PC-9 (cell line): ENCODE results near the gene PTGER1. TPM values are rescaled to one million over a fixed set of nuclear protein-coding genes. Genes with fewer than 3 reads are reported as not detected.

Source experiments
- BruUV-seq: library from RNA; stranded (reverse); fragments of 400-500 nt; replicated peaks from 2 replicates; lab custom pipeline; 2021; lab: Mats Ljungman, UMichigan
- CTCF ChIA-PET: fragments of 300-600 bp; sonication (Branson Sonifier 250); formaldehyde crosslinking; loops from one replicate; lab custom pipeline; 2022; ENCODE audit warnings: antibody characterized with exemption; lab: Charles Lee
- POLR2A ChIA-PET: fragments of 300-600 bp; sonication (Branson Sonifier 250); formaldehyde crosslinking; loops from one replicate; lab custom pipeline; 2022; ENCODE audit warnings: antibody characterized with exemption; ENCODE audit not compliant: unreplicated experiment; lab: Charles Lee
- DNase-seq, 2 experiments: peaks; one replicate each; pipeline versions ENCODE4 v3.0.0 to v3.0.0-alpha.2; 2015 to 2022; ENCODE audit warnings: mixed read lengths in 1 of 2
- H2AFZ ChIP-seq: fragments of 200-600 bp; sonication (generic); 2 replicates; pipeline ENCODE4 v1.8.1; 2017; ENCODE audit warnings: antibody characterized with exemption
- H3F3A ChIP-seq: fragments of 200-600 bp; sonication (generic); 2 replicates; pipeline ENCODE4 v1.8.1; 2017; ENCODE audit warnings: antibody characterized with exemption, mild to moderate bottlenecking, low read depth; ENCODE audit not compliant: insufficient read depth
- H3K27ac ChIP-seq: fragments of 200-600 bp; sonication (generic); 2 replicates; pipeline ENCODE4 v1.6.1; 2016; ENCODE audit warnings: mixed run types
- H3K27me3 ChIP-seq: fragments of 200-600 bp; sonication (generic); 2 replicates; pipeline ENCODE4 v1.6.1; 2016; ENCODE audit warnings: low read depth, mixed run types; ENCODE audit not compliant: insufficient read depth
- H3K36me3 ChIP-seq: fragments of 200-600 bp; sonication (generic); 2 replicates; pipeline ENCODE4 v1.6.1; 2016; ENCODE audit warnings: low read depth, mixed run types
- H3K4me1 ChIP-seq: fragments of 200-600 bp; sonication (generic); replicated peaks from 2 replicates; pipeline ENCODE4 v1.6.1; 2016; ENCODE audit warnings: mixed run types; ENCODE audit not compliant: insufficient read depth
- H3K4me2 ChIP-seq: fragments of 200-600 bp; sonication (generic); 2 replicates; pipeline ENCODE4 v1.6.1; 2017; ENCODE audit warnings: mixed run types
- H3K4me3 ChIP-seq: fragments of 200-600 bp; sonication (generic); 2 replicates; pipeline ENCODE4 v1.6.1; 2016; ENCODE audit warnings: mixed run types
- H3K79me2 ChIP-seq: fragments of 200-600 bp; sonication (generic); 2 replicates; pipeline ENCODE4 v1.6.1; 2017; ENCODE audit warnings: low read depth, mixed run types
- H3K9me2 ChIP-seq: fragments of 200-600 bp; sonication (generic); 2 replicates; pipeline ENCODE4 v1.8.1; 2017; ENCODE audit warnings: mild to moderate bottlenecking; ENCODE audit not compliant: insufficient read depth
- H3K9me3 ChIP-seq: fragments of 200-600 bp; sonication (generic); 2 replicates; pipeline ENCODE4 v1.8.1; 2016; ENCODE audit warnings: low read depth; ENCODE audit not compliant: insufficient read depth
- H4K20me1 ChIP-seq: fragments of 200-600 bp; sonication (generic); 2 replicates; pipeline ENCODE4 v1.8.1; 2017; ENCODE audit not compliant: insufficient read depth
- EZH2 ChIP-seq: fragments of 200-600 bp; sonication (generic); IDR thresholded peaks from 2 replicates; pipeline ENCODE4 v1.8.0; 2017; ENCODE audit warnings: antibody characterized with exemption, low read depth
- intact Hi-C: fragments of 100-400 bp; cut with micrococcal nuclease; formaldehyde crosslinking; loops from one replicate; pipeline ENCODE4 v1.10.0; 2022; ENCODE audit not compliant: unreplicated experiment
- total RNA-seq: library from RNA; stranded (reverse); gene quantifications from 2 replicates; pipeline ENCODE4 v1.2.3, GENCODE V29; 2021
- TF ChIP-seq, protein P1 (sequence below): fragments of 200-600 bp; sonication (generic); conservative IDR thresholded peaks from 2 replicates; pipeline ENCODE4 v1.6.1; 2017; ENCODE audit warnings: mixed run types, antibody characterized with exemption, mild to moderate bottlenecking, moderate library complexity

PTGER1 gene
- total RNA-seq, 1 experiment from 2014 or later = 1.4 TPM

DNA sequence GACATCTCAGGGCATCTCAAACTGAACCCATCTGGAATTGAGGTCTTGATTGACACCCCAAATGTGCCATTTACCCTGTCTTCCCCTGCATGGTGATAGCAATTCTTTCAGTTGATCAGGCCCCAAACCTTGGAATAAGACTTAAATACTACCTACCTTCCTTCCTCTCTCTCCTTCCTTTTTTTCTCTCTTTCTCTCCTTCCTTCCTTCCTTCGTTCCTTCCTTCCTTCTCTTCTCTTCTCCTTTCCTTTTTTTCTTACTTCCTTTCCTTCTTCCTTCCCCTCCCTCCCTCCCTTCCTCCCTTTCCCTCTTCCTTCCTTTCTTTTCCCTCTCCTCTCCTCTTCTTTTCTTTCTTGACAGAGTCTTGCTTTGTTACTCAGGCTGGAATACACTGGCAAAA is 28.1 kb upstream of the PTGER1 start:
- Histone ChIP-seq H3K36me3 (no peaks in the 10 kb centered on the region), H3K27ac (peak overlapping the region; percentile 99), H3K4me1 (peaks cover 62% of the 10 kb centered on the region), H3K9me2 (no peaks in the 10 kb centered on the region), H4K20me1 (no peaks in the 10 kb centered on the region), H2AFZ (no peak overlapping the region), H3K4me2 (peak overlapping the region; percentile 66), H3K9me3 (no peaks in the 10 kb centered on the region), H3K27me3 (no peaks in the 10 kb centered on the region), H3F3A (peaks cover 63% of the 10 kb centered on the region), H3K4me3 (no peak overlapping the region; the same call in 1 of the 2 replicates), H3K79me2 (peaks cover 11% of the 10 kb centered on the region)
- intact Hi-C loops = no loop called here
- CTCF ChIA-PET = interaction anchor here (1.1 kb wide), 1 partner anchor 15 kb away, joined by 4 read pairs; the partner anchor contains the start of gene DNAJB1
- DNase-seq = no peak
- POLR2A ChIA-PET = no interaction called here
- BruUV-seq = no TSS peak
- TF ChIP-seq, protein P1, sequence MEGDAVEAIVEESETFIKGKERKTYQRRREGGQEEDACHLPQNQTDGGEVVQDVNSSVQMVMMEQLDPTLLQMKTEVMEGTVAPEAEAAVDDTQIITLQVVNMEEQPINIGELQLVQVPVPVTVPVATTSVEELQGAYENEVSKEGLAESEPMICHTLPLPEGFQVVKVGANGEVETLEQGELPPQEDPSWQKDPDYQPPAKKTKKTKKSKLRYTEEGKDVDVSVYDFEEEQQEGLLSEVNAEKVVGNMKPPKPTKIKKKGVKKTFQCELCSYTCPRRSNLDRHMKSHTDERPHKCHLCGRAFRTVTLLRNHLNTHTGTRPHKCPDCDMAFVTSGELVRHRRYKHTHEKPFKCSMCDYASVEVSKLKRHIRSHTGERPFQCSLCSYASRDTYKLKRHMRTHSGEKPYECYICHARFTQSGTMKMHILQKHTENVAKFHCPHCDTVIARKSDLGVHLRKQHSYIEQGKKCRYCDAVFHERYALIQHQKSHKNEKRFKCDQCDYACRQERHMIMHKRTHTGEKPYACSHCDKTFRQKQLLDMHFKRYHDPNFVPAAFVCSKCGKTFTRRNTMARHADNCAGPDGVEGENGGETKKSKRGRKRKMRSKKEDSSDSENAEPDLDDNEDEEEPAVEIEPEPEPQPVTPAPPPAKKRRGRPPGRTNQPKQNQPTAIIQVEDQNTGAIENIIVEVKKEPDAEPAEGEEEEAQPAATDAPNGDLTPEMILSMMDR = no peak
- TF ChIP-seq EZH2 = no peak

DNA sequence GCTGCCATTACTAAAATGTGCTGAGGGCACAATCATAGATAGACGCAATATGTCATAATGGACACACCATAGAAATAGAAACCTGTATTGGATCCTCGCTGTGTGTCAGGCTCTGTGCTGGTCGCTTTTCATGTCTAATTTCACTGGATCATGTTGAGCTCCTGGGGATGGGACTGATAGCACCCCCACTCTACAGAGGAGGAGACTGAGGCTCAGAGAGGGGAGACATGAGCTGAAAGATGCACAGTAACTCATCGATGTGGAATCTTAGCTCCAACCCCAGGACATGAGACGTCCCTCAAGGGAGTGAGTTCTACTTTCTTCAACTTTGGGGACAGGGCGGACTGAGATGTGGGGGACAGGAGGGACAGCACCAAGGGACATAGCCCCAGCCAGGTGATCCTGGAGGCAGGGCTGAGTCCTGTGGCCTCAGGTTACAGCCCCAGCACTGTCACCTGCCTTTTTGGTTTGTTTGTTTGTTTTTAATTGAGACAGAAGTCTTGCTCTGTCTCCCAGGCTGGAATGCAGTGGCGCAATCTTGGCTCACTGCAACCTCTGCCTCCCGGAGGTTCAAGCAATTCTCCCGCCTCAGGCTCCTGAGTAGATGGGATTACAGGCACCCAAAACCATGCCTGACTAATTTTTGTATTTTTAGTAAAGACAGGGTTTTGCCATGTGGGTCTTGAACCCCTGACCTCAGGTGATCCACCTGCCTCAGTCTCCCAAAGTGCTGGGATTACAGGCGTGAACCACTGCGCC is 27.4 kb upstream of the PTGER1 start:
- Histone ChIP-seq H3K79me2 (peaks cover 11% of the 10 kb centered on the region), H3K27ac (peak overlapping the region; percentile 99), H3K4me3 (no peak overlapping the region; the same call in 1 of the 2 replicates), H3K9me2 (no peaks in the 10 kb centered on the region), H3K9me3 (no peaks in the 10 kb centered on the region), H3K4me2 (peak overlapping the region; percentile 66), H4K20me1 (no peaks in the 10 kb centered on the region), H3K36me3 (no peaks in the 10 kb centered on the region), H2AFZ (no peak overlapping the region), H3K4me1 (peaks cover 64% of the 10 kb centered on the region), H3K27me3 (no peaks in the 10 kb centered on the region), H3F3A (peaks cover 65% of the 10 kb centered on the region)
- TF ChIP-seq, protein P1 = no peak
- no peak for TF ChIP-seq EZH2
- POLR2A ChIA-PET = no interaction called here
- CTCF ChIA-PET = interaction anchor here (0.5 kb wide), 1 partner anchor 28 kb away, joined by 3 read pairs; no protein-coding TSS in a partner anchor
- peak; percentile 73 to 95 for DNase-seq
- BruUV-seq = no TSS peak
- intact Hi-C loops = no loop called here

DNA sequence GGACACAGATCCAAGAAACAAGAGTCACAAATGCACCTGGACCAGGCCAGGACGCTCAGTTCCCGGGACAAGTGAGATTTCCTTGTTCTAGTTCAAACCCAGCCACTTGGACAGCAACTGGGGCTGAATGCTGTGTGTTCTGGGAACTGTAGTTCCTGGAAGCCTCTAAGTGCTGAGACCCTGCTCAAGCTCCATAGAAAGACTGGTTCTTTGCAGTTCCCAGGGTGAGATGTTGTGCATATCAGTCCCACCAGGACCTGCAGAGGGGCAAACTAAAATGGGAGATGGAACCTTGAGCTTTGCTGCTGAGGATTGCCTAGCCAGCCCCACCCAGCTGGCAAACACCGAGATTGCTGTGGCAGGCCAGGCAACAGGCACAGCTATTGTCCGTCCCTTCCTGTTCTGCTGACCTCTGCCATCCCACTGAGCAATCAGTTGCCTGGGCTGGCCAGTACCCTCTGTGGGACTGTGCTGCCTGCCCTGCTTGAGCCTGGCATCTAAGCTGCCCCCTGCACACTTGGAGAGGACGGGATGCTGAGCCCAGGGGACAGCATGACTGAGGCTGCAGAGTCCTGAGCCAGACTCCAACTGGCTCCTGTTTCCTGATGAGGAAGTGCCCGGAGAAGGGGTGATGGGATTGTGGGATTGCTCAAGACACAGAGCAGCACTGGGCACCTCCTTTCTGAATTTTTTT is 22.2 kb upstream of the PTGER1 start:
- H3K9me2 ChIP-seq = no peaks in the 10 kb centered on the region
- TF ChIP-seq EZH2 = no peak
- TF ChIP-seq, protein P1 = no peak
- no TSS peak for BruUV-seq
- H3K79me2 ChIP-seq = peaks cover 40% of the 10 kb centered on the region
- H3K36me3 ChIP-seq = peaks cover 6% of the 10 kb centered on the region; the same call in 1 of the 2 replicates
- H3F3A ChIP-seq = peaks cover 54% of the 10 kb centered on the region
- no peak overlapping the region; the same call in 1 of the 2 replicates for H3K4me3 ChIP-seq
- peaks cover 39% of the 10 kb centered on the region for H3K4me1 ChIP-seq
- peak overlapping the region; percentile 82 for H3K27ac ChIP-seq
- H2AFZ ChIP-seq = 0 out of 2 replicates have a peak overlapping the region, but pooled peaks have one; percentile 15
- H4K20me1 ChIP-seq = peaks cover 22% of the 10 kb centered on the region
- POLR2A ChIA-PET = interaction anchor here (0.6 to 0.9 kb wide), 3 partner anchors 8 to 20 kb away, joined by 4 to 6 read pairs (median 5); no protein-coding TSS in a partner anchor
- CTCF ChIA-PET = interaction anchor here (0.5 to 1.1 kb wide), 3 partner anchors 21 to 937 kb away, joined by 3 to 14 read pairs (median 3); partner anchors contain the start of gene DNAJB1
- peak overlapping the region; percentile 71 for H3K4me2 ChIP-seq
- intact Hi-C loops = loop anchor here (10.0 kb wide), 1 partner anchor 63 kb away; the partner anchor contains the start of gene PKN1
- H3K27me3 ChIP-seq = no peaks in the 10 kb centered on the region
- H3K9me3 ChIP-seq = no peaks in the 10 kb centered on the region
- peak; percentile 60 to 81 for DNase-seq
